Right lobe of liver (tissue), 6 donors: ENCODE measurements around the gene OPRM1. TPM values are rescaled to one million over a fixed set of nuclear protein-coding genes. Genes with fewer than 3 reads are reported as not detected.

Experiments used
- ATAC-seq, 4 donors: fragments of 200-7000 bp; cut with Tn5 transposase; one replicate each; pipeline ENCODE4 v1.9.1; 2020; ENCODE audit warnings: mild to moderate bottlenecking in 4 of 4, moderate library complexity in 4 of 4
- DNase-seq, 3 donors: peaks; one replicate each; pipeline ENCODE4 v3.0.0-alpha.2; 2020
- H3K27ac ChIP-seq, 3 donors: fragments of 200-600 bp; one replicate each; pipeline ENCODE4 v1.8.0; 2022
- H3K27me3 ChIP-seq, 2 donors: fragments of 200-600 bp; one replicate each; pipeline ENCODE4 v1.8.0; 2022
- H3K36me3 ChIP-seq, 4 donors: fragments of 200-600 bp; sonication (generic) in 1 of 4; one replicate each; pipeline versions ENCODE4 v1.5.1 to v1.8.0; 2017 to 2022; ENCODE audit warnings: control low read depth in 1 of 4
- H3K4me1 ChIP-seq, 4 donors: fragments of 200-600 bp; sonication (generic) in 1 of 4; one replicate each; pipeline versions ENCODE4 v1.5.1 to v1.8.0; 2017 to 2022; ENCODE audit warnings: control low read depth in 1 of 4
- H3K4me3 ChIP-seq, 3 donors: fragments of 200-600 bp; one replicate each; pipeline ENCODE4 v1.8.0; 2022
- H3K9me3 ChIP-seq, 4 donors: fragments of 200-600 bp; sonication (generic) in 1 of 4; one replicate each; pipeline versions ENCODE4 v1.5.1 to v1.8.0; 2017 to 2022; ENCODE audit warnings: control low read depth in 1 of 4
- CTCF ChIP-seq, 4 donors: fragments of 200-600 bp in 3 of 4; fragments of 450-650 bp in 1 of 4; IDR thresholded peaks; one replicate each; pipeline versions ENCODE4 v1.5.1 to v1.8.0; 2016 to 2022; ENCODE audit warnings: antibody characterized with exemption in 4 of 4, mild to moderate bottlenecking in 2 of 4
- POLR2A ChIP-seq: fragments of 450-650 bp; IDR thresholded peaks from one replicate; pipeline ENCODE4 v1.6.1; 2017; ENCODE audit warnings: antibody characterized with exemption, mild to moderate bottlenecking
- WGBS: methylation state at CpG from one replicate; pipeline ENCODE4 v1.1.6; 2018; ENCODE audit warnings: low coverage, low lambda C conversion rate; ENCODE audit not compliant: insufficient coverage; ENCODE audit errors: missing lambda C conversion rate; 5-methylcytosine and 5-hydroxymethylcytosine counted together
- intact Hi-C, 2 donors: fragments of 100-400 bp; cut with DNase I; formaldehyde crosslinking; loops; one replicate each; pipeline versions ENCODE4 v1.11.2 to v1.14.1; 2022
- total RNA-seq, 6 experiments: library from RNA; depleted of rRNA in 2 of 6; stranded (reverse); fragments of >200 nt in 2 of 6; fragmentation: NEBNext Ultra II Directional in 3 of 6; extraction: Animal tissue kit (Norgen Biotek cat#: 25700) in 3 of 6; gene quantifications; one replicate each; pipeline versions ENCODE4 v1.1.0 to v1.2.4, GENCODE V29; 2016 to 2023
- donor health status: DM: no; HTN: yes; CAD: no.
- donor health status: DM: no; HTN: no; CAD: no.
- donor health status: DM: no; HTN: no; CAD: no.
- donor health status: DM: no; HTN: yes; CAD: no.
- donor health status: DM: no; HTN: yes; CAD: no.

The OPRM1 gene
- total RNA-seq, 6 experiments from 2014 or later: not detected

- Histone ChIP-seq H3K36me3 (no peaks in the 10 kb centered on the region), H3K27me3 (no peaks in the 10 kb centered on the region), H3K27ac (no peak overlapping the region), H3K9me3 (no peaks in the 10 kb centered on the region), H3K4me1 (no peaks in the 10 kb centered on the region), H3K4me3 (no peak overlapping the region)
- DNase-seq (no peak), ATAC-seq (no peak)
- TF ChIP-seq POLR2A (no peak), CTCF (IDR thresholded peaks at IDR 0.05) (no peak)
- 13% methylated on average over 3 of the region's 3 CpGs for WGBS
- intact Hi-C loops: no loop called here
These were observed 41.8 kb upstream of the OPRM1 start for GRCh38 chr6:153997221-153997620.

DNA sequence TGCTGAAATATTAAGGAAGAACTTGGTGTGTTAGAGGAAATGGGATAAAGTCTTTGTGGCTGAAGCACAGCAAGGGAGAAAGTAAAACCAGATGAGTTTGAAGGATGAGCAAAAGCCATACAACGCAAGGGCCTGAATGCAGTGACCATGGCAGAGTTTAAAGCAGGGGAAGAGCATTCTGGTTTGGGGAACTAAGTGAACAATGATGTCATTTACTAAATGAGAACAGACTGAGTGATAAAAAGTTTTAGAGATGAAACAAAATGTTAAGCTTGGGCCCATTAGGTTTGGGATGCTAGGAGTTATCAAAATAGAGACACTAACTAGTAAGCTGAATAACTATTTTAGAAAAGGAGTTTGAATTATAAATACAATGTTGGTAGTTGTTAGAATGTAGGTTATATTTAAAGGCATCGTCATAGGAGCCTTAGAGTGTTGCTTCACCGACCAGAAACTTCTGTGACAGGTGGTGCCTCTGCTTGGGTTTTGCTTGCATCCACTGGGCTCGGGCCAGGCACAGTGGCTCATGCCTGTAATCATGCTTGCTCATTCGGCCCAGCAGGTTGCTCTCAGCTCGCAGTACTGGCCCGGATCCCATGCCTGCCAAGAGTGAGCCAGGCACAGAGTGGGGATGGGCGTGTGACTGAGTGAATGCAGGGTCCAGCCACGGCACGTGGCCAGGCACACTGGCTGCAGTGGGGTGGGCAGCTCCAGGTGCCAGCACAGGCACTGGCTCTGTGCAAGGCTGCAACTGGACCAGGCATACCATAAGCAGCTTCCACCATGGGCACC is 37.4 kb upstream of the OPRM1 start:
- no peaks in the 10 kb centered on the region for H3K36me3 ChIP-seq
- no peak overlapping the region for H3K4me3 ChIP-seq
- no peaks in the 10 kb centered on the region for H3K9me3 ChIP-seq
- no peaks in the 10 kb centered on the region for H3K4me1 ChIP-seq
- no peak for ATAC-seq
- 49% methylated on average over 7 of the region's 10 CpGs for WGBS
- no peak for DNase-seq
- intact Hi-C loops: no loop called here
- TF ChIP-seq POLR2A (no peak), CTCF (IDR thresholded peaks at IDR 0.05) (no peak)
- H3K27me3 ChIP-seq: no peaks in the 10 kb centered on the region
- H3K27ac ChIP-seq: no peak overlapping the region

GRCh38 chr6:154002894-154003293 is 36.1 kb upstream of the OPRM1 start:
- DNase-seq: no peak
- H3K4me1 ChIP-seq: no peaks in the 10 kb centered on the region
- WGBS: 80% methylated on average over 1 of the region's 5 CpGs
- H3K9me3 ChIP-seq: no peaks in the 10 kb centered on the region
- H3K27ac ChIP-seq: no peak overlapping the region
- H3K27me3 ChIP-seq: no peaks in the 10 kb centered on the region
- TF ChIP-seq POLR2A (no peak), CTCF (IDR thresholded peaks at IDR 0.05) (no peak)
- no peak overlapping the region for H3K4me3 ChIP-seq
- no peak for ATAC-seq
- H3K36me3 ChIP-seq: no peaks in the 10 kb centered on the region
- intact Hi-C loops: no loop called here

- Histone ChIP-seq H3K4me1 (no peaks in the 10 kb centered on the region), H3K27ac (no peak overlapping the region), H3K36me3 (no peaks in the 10 kb centered on the region), H3K27me3 (no peaks in the 10 kb centered on the region), H3K9me3 (no peaks in the 10 kb centered on the region), H3K4me3 (no peak overlapping the region)
- WGBS: 75% methylated on average over 1 of the region's 1 CpG
- DNase-seq (no peak), ATAC-seq (no peak)
- intact Hi-C loops: no loop called here
- TF ChIP-seq CTCF (IDR thresholded peaks at IDR 0.05) (no peak), POLR2A (no peak)
These were observed 28.7 kb upstream of the OPRM1 start for GRCh38 chr6:154010371-154010770.
